Hepatocyte (in vitro differentiated cells): ENCODE measurements around the gene POLD2. TPM values are rescaled to one million over a fixed set of nuclear protein-coding genes. Genes with fewer than 3 reads are reported as not detected.

ENCODE experiments used
- DNase-seq: peaks from one replicate; pipeline ENCODE4 v3.0.0-alpha.2; 2016; ENCODE audit warnings: low spot score
- H2AFZ ChIP-seq: fragments of 200-600 bp; sonication (generic); 2 replicates; pipeline ENCODE4 v1.6.0; 2016; ENCODE audit warnings: antibody characterized with exemption, mild to moderate bottlenecking
- H3K27ac ChIP-seq: fragments of 200-600 bp; sonication (generic); 2 replicates; pipeline ENCODE4 v1.5.1; 2016; ENCODE audit warnings: mild to moderate bottlenecking
- H3K27me3 ChIP-seq: fragments of 200-600 bp; sonication (generic); 2 replicates; pipeline ENCODE4 v1.6.1; 2016
- H3K36me3 ChIP-seq: fragments of 200-600 bp; sonication (generic); replicated peaks from 2 replicates; pipeline ENCODE4 v1.5.1; 2016; ENCODE audit warnings: low read depth; ENCODE audit not compliant: insufficient read depth
- H3K4me1 ChIP-seq: fragments of 200-600 bp; sonication (generic); 2 replicates; pipeline ENCODE4 v1.5.1; 2016; ENCODE audit warnings: mild to moderate bottlenecking, moderate library complexity; ENCODE audit not compliant: insufficient read depth
- H3K4me2 ChIP-seq: fragments of 200-600 bp; sonication (generic); 2 replicates; pipeline ENCODE4 v1.6.0; 2016
- H3K4me3 ChIP-seq: fragments of 200-600 bp; sonication (generic); 2 replicates; pipeline ENCODE4 v1.5.1; 2016; ENCODE audit warnings: mild to moderate bottlenecking
- H3K79me2 ChIP-seq: fragments of 200-600 bp; sonication (generic); 2 replicates; pipeline ENCODE4 v1.6.0; 2017; ENCODE audit warnings: mild to moderate bottlenecking
- H3K9me2 ChIP-seq: fragments of 200-600 bp; sonication (generic); replicated peaks from 2 replicates; pipeline ENCODE4 v1.6.0; 2017; ENCODE audit warnings: mild to moderate bottlenecking; ENCODE audit not compliant: insufficient read depth
- H3K9me3 ChIP-seq: fragments of 200-600 bp; sonication (generic); 2 replicates; pipeline ENCODE4 v1.5.1; 2016; ENCODE audit warnings: low read depth, mild to moderate bottlenecking
- H4K20me1 ChIP-seq: fragments of 200-600 bp; sonication (generic); 2 replicates; pipeline ENCODE4 v1.6.0; 2016; ENCODE audit warnings: mild to moderate bottlenecking; ENCODE audit not compliant: insufficient read depth, poor library complexity, severe bottlenecking
- CTCF ChIP-seq: fragments of 200-600 bp; sonication (generic); IDR thresholded peaks from 2 replicates; pipeline ENCODE4 v1.5.1; 2016; ENCODE audit warnings: antibody characterized with exemption, mild to moderate bottlenecking; ENCODE audit not compliant: poor library complexity
- EZH2 ChIP-seq: fragments of 200-600 bp; sonication (generic); IDR thresholded peaks from 2 replicates; pipeline ENCODE4 v1.6.1; 2016; ENCODE audit warnings: antibody characterized with exemption, mild to moderate bottlenecking, borderline replicate concordance
- EZH2phosphoT487 ChIP-seq: fragments of 200-600 bp; sonication (generic); IDR thresholded peaks from one replicate; pipeline ENCODE4 v1.6.1; 2018; ENCODE audit warnings: antibody characterized with exemption, mild to moderate bottlenecking, low read depth, moderate library complexity; ENCODE audit not compliant: unreplicated experiment, severe bottlenecking
- WGBS: methylation state at CpG from one replicate; pipeline ENCODE4 v1.1.6; 2016; ENCODE audit warnings: low lambda C conversion rate; ENCODE audit errors: missing lambda C conversion rate; 5-methylcytosine and 5-hydroxymethylcytosine counted together
- polyA plus RNA-seq: library from polyadenylated mRNA; unstranded; fragments of >200 nt; fragmentation: Nextera tagmentation; extraction: Ambion mirVana; gene quantifications from 2 replicates; pipeline ENCODE4 v1.2.1, GENCODE V29; 2016
- total RNA-seq: library from RNA; depleted of rRNA; stranded (reverse); fragments of >200 nt; gene quantifications from 2 replicates; pipeline ENCODE4 v1.2.3, GENCODE V29; 2014

POLD2 gene
- total and polyA plus RNA-seq, 2 experiments from 2014 or later = 59.9 to 110 TPM

GRCh38 chr7:44116789-44117666 is 6.3 kb downstream of the POLD2 start:
- DNase-seq = no peak
- no peaks in the 10 kb centered on the region for H3K9me2 ChIP-seq
- no peak overlapping the region for H3K27ac ChIP-seq
- no peaks in the 10 kb centered on the region for H4K20me1 ChIP-seq
- no peaks in the 10 kb centered on the region for H3K36me3 ChIP-seq
- no peak overlapping the region for H2AFZ ChIP-seq
- no peaks in the 10 kb centered on the region for H3K9me3 ChIP-seq
- peaks cover 2% of the 10 kb centered on the region for H3K4me1 ChIP-seq
- no peak overlapping the region for H3K4me2 ChIP-seq
- WGBS = 95% methylated on average over 25 of the region's 25 CpGs
- no peak overlapping the region for H3K4me3 ChIP-seq
- TF ChIP-seq EZH2phosphoT487 = no peak
- TF ChIP-seq EZH2 = no peak
- TF ChIP-seq CTCF = no peak
- H3K79me2 ChIP-seq = peaks cover 25% of the 10 kb centered on the region
- H3K27me3 ChIP-seq = no peaks in the 10 kb centered on the region

GRCh38 chr7:44116087-44116788 is 7.1 kb downstream of the POLD2 start:
- Histone ChIP-seq H3K36me3 (no peaks in the 10 kb centered on the region), H3K9me2 (no peaks in the 10 kb centered on the region), H3K4me1 (no peaks in the 10 kb centered on the region), H4K20me1 (no peaks in the 10 kb centered on the region), H3K9me3 (no peaks in the 10 kb centered on the region), H3K27ac (no peak overlapping the region), H3K4me3 (no peak overlapping the region), H2AFZ (no peak overlapping the region), H3K79me2 (peaks cover 17% of the 10 kb centered on the region), H3K4me2 (no peak overlapping the region), H3K27me3 (no peaks in the 10 kb centered on the region)
- 89% methylated on average over 16 of the region's 17 CpGs for WGBS
- TF ChIP-seq EZH2 = no peak
- TF ChIP-seq EZH2phosphoT487 = no peak
- no peak for TF ChIP-seq CTCF
- DNase-seq = no peak

GRCh38 chr7:44114586-44115310 is 8.6 kb downstream of the POLD2 start:
- no peaks in the 10 kb centered on the region for H3K36me3 ChIP-seq
- H3K4me1 ChIP-seq = no peaks in the 10 kb centered on the region
- no peak overlapping the region for H3K4me3 ChIP-seq
- no peak overlapping the region for H3K27ac ChIP-seq
- H3K9me3 ChIP-seq = no peaks in the 10 kb centered on the region
- no peak for DNase-seq
- no peak overlapping the region for H3K4me2 ChIP-seq
- no peaks in the 10 kb centered on the region for H3K9me2 ChIP-seq
- H4K20me1 ChIP-seq = no peaks in the 10 kb centered on the region
- H3K79me2 ChIP-seq = peaks cover 5% of the 10 kb centered on the region
- H2AFZ ChIP-seq = no peak overlapping the region
- WGBS = 96% methylated on average over 12 of the region's 12 CpGs
- H3K27me3 ChIP-seq = no peaks in the 10 kb centered on the region
- TF ChIP-seq CTCF = no peak
- no peak for TF ChIP-seq EZH2
- TF ChIP-seq EZH2phosphoT487 = no peak
